Measurements from ENCODE around the gene IL5.
A peak's percentile ranks its signal among the peaks of the same experiment; 100 is the strongest.

IL5 gene

GRCh38 chr5:132500931-132501628, 42.2 kb downstream of the IL5 start:
- DNase-seq (ENCODE audit: low read depth, low spot score): no peak
- Histone ChIP-seq H3K36me3 (ENCODE audit: insufficient read depth, insufficient read length, low read length) (no peaks in the 10 kb centered on the region), H3K4me1 (ENCODE audit: insufficient read depth, insufficient read length) (peaks cover 9% of the 10 kb centered on the region), H3K9me3 (ENCODE audit: insufficient read depth, low read length) (no peaks in the 10 kb centered on the region), H3K9ac (ENCODE audit: insufficient read length, low read depth) (no peak overlapping the region), H3K4me3 (ENCODE audit: insufficient read length, low read depth) (no peak overlapping the region), H3K27me3 (ENCODE audit: insufficient read depth, insufficient read length) (no peaks in the 10 kb centered on the region)
- TF ChIP-seq ZNF274 (IDR thresholded peaks at IDR 0.05; ENCODE audit: low read depth, low read length) (no peak), YY1 (IDR thresholded peaks at IDR 0.05; ENCODE audit: insufficient read depth, insufficient read length) (no peak)

- no peak for DNase-seq (ENCODE audit: low read depth, low spot score)
- peaks cover 9% of the 10 kb centered on the region for H3K4me1 ChIP-seq (ENCODE audit: insufficient read depth, insufficient read length)
- H3K9ac ChIP-seq (ENCODE audit: insufficient read length, low read depth): no peak overlapping the region
These were observed 42.9 kb downstream of the IL5 start for GRCh38 chr5:132500244-132500930.

DNA sequence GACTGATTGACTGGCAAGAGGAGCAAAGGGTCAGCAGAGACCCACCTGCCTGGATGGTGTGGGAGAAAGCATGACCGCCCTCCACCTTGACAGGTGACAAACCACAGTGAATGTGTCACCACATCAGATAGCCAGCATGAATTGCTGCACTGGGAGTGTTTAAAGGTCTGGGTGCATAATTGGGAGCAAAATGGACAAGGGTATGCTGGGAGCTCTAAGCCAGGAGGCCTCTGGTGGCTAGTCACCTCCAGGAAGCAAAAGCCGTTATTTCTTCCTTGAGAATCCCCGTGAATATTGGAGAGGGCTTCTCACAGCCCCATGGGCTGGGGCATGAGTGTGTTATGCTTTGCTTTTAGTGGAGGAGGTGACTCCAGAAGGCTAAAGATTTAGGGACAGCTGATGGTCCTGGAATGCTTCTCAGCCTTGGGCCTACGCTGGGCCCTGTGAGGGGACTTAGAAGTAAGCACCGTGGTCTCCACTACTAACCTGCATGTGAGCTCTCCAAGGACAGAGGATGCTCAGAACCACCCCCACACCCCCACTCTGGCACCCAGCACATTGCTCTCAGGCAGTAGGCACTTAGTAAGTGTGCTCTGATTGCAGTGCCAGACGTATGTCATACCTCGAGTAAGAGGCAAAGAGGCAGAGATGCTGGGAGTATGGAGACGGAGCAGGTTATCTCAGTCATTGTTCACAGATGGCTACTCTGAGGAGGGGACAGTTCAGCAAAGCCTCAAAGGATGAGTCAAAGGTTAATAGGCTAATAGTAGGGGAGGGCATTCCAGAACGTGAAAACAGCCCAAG, 43.7 kb downstream of the IL5 start:
- H3K4me3 ChIP-seq (ENCODE audit: insufficient read length, low read depth): no peak overlapping the region
- H3K9ac ChIP-seq (ENCODE audit: insufficient read length, low read depth): no peak overlapping the region
- peaks cover 11% of the 10 kb centered on the region for H3K4me1 ChIP-seq (ENCODE audit: insufficient read depth, insufficient read length)
- no peaks in the 10 kb centered on the region for H3K36me3 ChIP-seq (ENCODE audit: insufficient read depth, insufficient read length, low read length)
- DNase-seq (ENCODE audit: low read depth, low spot score): no peak
- no peaks in the 10 kb centered on the region for H3K9me3 ChIP-seq (ENCODE audit: insufficient read depth, low read length)
- no peaks in the 10 kb centered on the region for H3K27me3 ChIP-seq (ENCODE audit: insufficient read depth, insufficient read length)
- TF ChIP-seq ZNF274 (IDR thresholded peaks at IDR 0.05; ENCODE audit: low read depth, low read length) (no peak), YY1 (IDR thresholded peaks at IDR 0.05; ENCODE audit: insufficient read depth, insufficient read length) (no peak), SUZ12 (IDR thresholded peaks at IDR 0.05; ENCODE audit: extremely low read depth, insufficient read depth, insufficient read length) (no peak)

More at GRCh38 chr5:132500244-132500930, 42.9 kb downstream of the IL5 start:
- TF ChIP-seq ZNF274 (IDR thresholded peaks at IDR 0.05; ENCODE audit: low read depth, low read length) (no peak), SUZ12 (IDR thresholded peaks at IDR 0.05; ENCODE audit: extremely low read depth, insufficient read depth, insufficient read length) (no peak), YY1 (IDR thresholded peaks at IDR 0.05; ENCODE audit: insufficient read depth, insufficient read length) (no peak)
- no peaks in the 10 kb centered on the region for H3K27me3 ChIP-seq (ENCODE audit: insufficient read depth, insufficient read length)
- no peaks in the 10 kb centered on the region for H3K36me3 ChIP-seq (ENCODE audit: insufficient read depth, insufficient read length, low read length)
- no peak overlapping the region for H3K4me3 ChIP-seq (ENCODE audit: insufficient read length, low read depth)
- H3K9me3 ChIP-seq (ENCODE audit: insufficient read depth, low read length): no peaks in the 10 kb centered on the region

DNA sequence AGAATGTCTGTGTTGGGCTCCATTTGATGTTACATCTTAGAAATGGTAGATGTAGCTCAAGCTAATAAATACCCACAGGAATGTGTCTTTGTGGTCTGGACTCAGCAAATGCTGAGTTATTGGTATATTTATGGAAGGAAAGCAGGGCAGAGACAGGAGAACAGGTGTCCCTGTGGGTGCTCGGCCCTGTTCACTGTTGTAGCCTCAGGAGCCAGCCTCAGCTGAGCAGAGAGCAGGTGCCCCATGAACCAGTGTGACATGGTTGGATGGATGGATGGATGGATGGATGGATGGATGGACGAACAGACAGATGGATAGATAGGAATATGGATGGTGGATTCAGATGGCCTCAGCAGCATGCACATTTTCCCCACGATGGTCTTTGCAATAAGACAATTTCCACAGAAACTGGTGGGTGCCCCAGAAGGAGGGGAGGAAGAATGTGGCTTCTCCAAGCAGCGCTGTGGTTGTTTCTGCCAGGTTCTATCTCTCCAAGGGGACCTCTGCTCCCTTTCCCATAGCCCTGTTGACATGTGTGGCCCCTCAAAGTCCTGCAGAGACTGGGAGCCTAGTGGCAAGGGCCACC, 44.5 kb downstream of the IL5 start:
- H3K36me3 ChIP-seq (ENCODE audit: insufficient read depth, insufficient read length, low read length): no peaks in the 10 kb centered on the region
- peaks cover 11% of the 10 kb centered on the region for H3K4me1 ChIP-seq (ENCODE audit: insufficient read depth, insufficient read length)
- DNase-seq (ENCODE audit: low read depth, low spot score): no peak
- TF ChIP-seq SUZ12 (IDR thresholded peaks at IDR 0.05; ENCODE audit: extremely low read depth, insufficient read depth, insufficient read length): no peak
- TF ChIP-seq YY1 (IDR thresholded peaks at IDR 0.05; ENCODE audit: insufficient read depth, insufficient read length): no peak
- no peak for TF ChIP-seq ZNF274 (IDR thresholded peaks at IDR 0.05; ENCODE audit: low read depth, low read length)
- H3K4me3 ChIP-seq (ENCODE audit: insufficient read length, low read depth): no peak overlapping the region
- peaks cover 5% of the 10 kb centered on the region for H3K27me3 ChIP-seq (ENCODE audit: insufficient read depth, insufficient read length)
- no peak overlapping the region for H3K9ac ChIP-seq (ENCODE audit: insufficient read length, low read depth)
- H3K9me3 ChIP-seq (ENCODE audit: insufficient read depth, low read length): no peaks in the 10 kb centered on the region

GRCh38 chr5:132498152-132498551, 45.2 kb downstream of the IL5 start:
- H3K4me1 ChIP-seq (ENCODE audit: insufficient read depth, insufficient read length): peaks cover 11% of the 10 kb centered on the region
- H3K4me3 ChIP-seq (ENCODE audit: insufficient read length, low read depth): no peak overlapping the region
- no peaks in the 10 kb centered on the region for H3K9me3 ChIP-seq (ENCODE audit: insufficient read depth, low read length)
- TF ChIP-seq SUZ12 (IDR thresholded peaks at IDR 0.05; ENCODE audit: extremely low read depth, insufficient read depth, insufficient read length): no peak
- no peak for TF ChIP-seq ZNF274 (IDR thresholded peaks at IDR 0.05; ENCODE audit: low read depth, low read length)
- no peak for TF ChIP-seq YY1 (IDR thresholded peaks at IDR 0.05; ENCODE audit: insufficient read depth, insufficient read length)
- H3K9ac ChIP-seq (ENCODE audit: insufficient read length, low read depth): peak overlapping the region; percentile 32
- no peaks in the 10 kb centered on the region for H3K36me3 ChIP-seq (ENCODE audit: insufficient read depth, insufficient read length, low read length)
- H3K27me3 ChIP-seq (ENCODE audit: insufficient read depth, insufficient read length): peaks cover 6% of the 10 kb centered on the region
- DNase-seq (ENCODE audit: low read depth, low spot score): no peak

DNA sequence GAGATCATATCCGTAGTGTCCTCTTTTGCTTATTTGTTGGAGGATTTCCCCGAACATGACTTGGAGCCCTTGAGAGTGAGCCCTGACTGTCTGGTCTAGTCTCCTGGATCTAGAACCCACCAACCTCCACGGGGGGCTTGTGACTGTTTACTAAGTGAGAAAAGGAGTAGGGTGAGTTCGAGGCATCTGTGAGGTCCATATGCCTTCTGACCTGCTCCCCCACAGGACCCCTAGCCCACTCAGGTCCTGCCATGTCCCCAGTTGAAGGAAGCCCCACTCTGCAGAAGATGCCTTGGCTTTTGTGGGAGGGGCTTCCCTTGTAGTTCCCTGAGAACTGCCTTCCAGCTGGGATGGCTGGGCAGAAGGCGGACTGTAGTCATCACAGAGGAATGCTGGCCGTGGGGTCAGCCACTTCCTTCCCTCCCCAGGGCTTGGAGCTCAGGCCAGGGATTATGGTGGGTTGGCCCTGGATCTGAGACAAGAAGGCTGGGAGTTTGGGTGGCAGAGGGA, 45.8 kb downstream of the IL5 start:
- peak overlapping the region; percentile 32 for H3K9ac ChIP-seq (ENCODE audit: insufficient read length, low read depth)
- no peak for DNase-seq (ENCODE audit: low read depth, low spot score)

More for the DNA sequence above, 45.8 kb downstream of the IL5 start:
- no peaks in the 10 kb centered on the region for H3K36me3 ChIP-seq (ENCODE audit: insufficient read depth, insufficient read length, low read length)
- H3K4me1 ChIP-seq (ENCODE audit: insufficient read depth, insufficient read length): peaks cover 11% of the 10 kb centered on the region
- H3K27me3 ChIP-seq (ENCODE audit: insufficient read depth, insufficient read length): peaks cover 12% of the 10 kb centered on the region
- H3K9me3 ChIP-seq (ENCODE audit: insufficient read depth, low read length): no peaks in the 10 kb centered on the region
- peak overlapping the region; percentile 76 for H3K4me3 ChIP-seq (ENCODE audit: insufficient read length, low read depth)
- TF ChIP-seq ZNF274 (IDR thresholded peaks at IDR 0.05; ENCODE audit: low read depth, low read length) (no peak), YY1 (IDR thresholded peaks at IDR 0.05; ENCODE audit: insufficient read depth, insufficient read length) (no peak), SUZ12 (IDR thresholded peaks at IDR 0.05; ENCODE audit: extremely low read depth, insufficient read depth, insufficient read length) (no peak)

Data from NT2/D1 (cell line).